Body of pancreas (tissue), 4 donors: ENCODE measurements around the gene APPL1. TPM values are rescaled to one million over a fixed set of nuclear protein-coding genes. Genes with fewer than 3 reads are reported as not detected.
A peak's percentile ranks its signal among the peaks of the same experiment; 100 is the strongest.

Experiments
- ATAC-seq: fragments of 150-250 bp; one replicate; pipeline ENCODE4 v1.9.1; 2016
- DNase-seq, 4 donors: peaks; one replicate each; pipeline ENCODE4 v3.0.0-alpha.2; 2019
- H3K27ac ChIP-seq, 4 donors: fragments of 200-600 bp; sonication (generic); 1 replicate in 3 of 4; 2 replicates in 1 of 4; pipeline versions ENCODE4 v1.5.1 to v1.6.1; 2016 to 2019; ENCODE audit warnings: mild to moderate bottlenecking in 1 of 4, mixed read lengths in 1 of 4, moderate library complexity in 1 of 4
- H3K27me3 ChIP-seq, 2 donors: fragments of 200-600 bp; sonication (generic); one replicate each; pipeline ENCODE4 v1.6.0; 2016; ENCODE audit warnings: mild to moderate bottlenecking in 1 of 2
- H3K36me3 ChIP-seq, 2 donors: fragments of 200-600 bp; sonication (generic); replicated peaks in 1 of 2; 2 replicates each; pipeline ENCODE4 v1.5.1; 2016; ENCODE audit warnings: low read depth in 2 of 2; ENCODE audit not compliant: insufficient read depth in 1 of 2
- H3K4me1 ChIP-seq: fragments of 200-600 bp; sonication (generic); one replicate; pipeline ENCODE4 v1.6.0; 2016
- H3K4me3 ChIP-seq, 2 donors: fragments of 200-600 bp; sonication (generic); 1 replicate in 1 of 2; 2 replicates in 1 of 2; pipeline ENCODE4 v1.5.1; 2016 to 2019
- H3K9me3 ChIP-seq, 3 donors: fragments of 200-600 bp; sonication (generic); 1 replicate in 2 of 3; 2 replicates in 1 of 3; pipeline ENCODE4 v1.5.1; 2016
- POLR2A ChIP-seq, 3 donors: fragments of 450-650 bp; IDR thresholded peaks; one replicate each; pipeline ENCODE4 v1.6.1; 2016; ENCODE audit warnings: antibody characterized with exemption in 3 of 3, mild to moderate bottlenecking in 2 of 3
- WGBS, 2 donors: methylation state at CpG; one replicate each; pipeline ENCODE4 v1.1.5; 2017; 5-methylcytosine and 5-hydroxymethylcytosine counted together
- intact Hi-C: fragments of 100-400 bp; cut with DNase I; formaldehyde crosslinking; loops from one replicate; pipeline ENCODE4 v1.15.1; 2023
- total RNA-seq, 2 donors: library from RNA; depleted of rRNA; stranded (reverse); fragments of >200 nt; gene quantifications; one replicate each; pipeline ENCODE4 v1.1.0, GENCODE V29; 2016
- TF ChIP-seq, protein P1 (sequence below), 7 experiments: fragments of 450-650 bp in 4 of 7; fragments of 200-600 bp in 3 of 7; sonication (generic) in 3 of 7; IDR thresholded peaks; one replicate each; pipeline ENCODE4 v1.5.1; 2016 to 2019; ENCODE audit warnings: antibody characterized with exemption in 7 of 7

APPL1 gene
- total RNA-seq, 2 donors from 2014 or later, result 28.0 to 31.9 TPM

DNA sequence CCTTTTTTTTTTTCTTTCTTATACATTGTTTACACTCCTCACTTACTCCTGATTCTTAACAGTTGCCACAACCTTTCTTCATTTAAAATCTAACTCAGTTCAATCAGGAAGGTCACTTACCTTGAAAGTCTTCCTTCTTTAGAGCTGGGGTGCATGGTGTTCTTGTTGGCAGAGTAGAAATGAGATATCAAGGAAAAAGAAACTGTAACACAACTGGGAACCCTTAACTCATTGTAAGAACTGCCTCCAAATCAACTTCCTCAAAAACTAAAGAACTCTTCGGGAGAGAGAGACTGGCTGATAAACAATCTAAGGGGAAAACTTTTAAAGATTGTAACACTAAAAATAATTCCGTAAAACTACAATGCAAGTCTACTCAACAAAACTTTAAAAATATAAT, 1.4 kb upstream of the APPL1 start:
- Histone ChIP-seq H3K4me3 (no peak overlapping the region), H3K9me3 (no peaks in the 10 kb centered on the region), H3K27ac (peak overlapping the region in 3 of 4 donors; percentile 93 to 96 (median 95)), H3K36me3 (no peaks in the 10 kb centered on the region), H3K4me1 (peaks cover 43% of the 10 kb centered on the region), H3K27me3 (no peaks in the 10 kb centered on the region)
- intact Hi-C loops, result no loop called here
- no peak for TF ChIP-seq POLR2A (IDR thresholded peaks at IDR 0.05)
- TF ChIP-seq, protein P1, sequence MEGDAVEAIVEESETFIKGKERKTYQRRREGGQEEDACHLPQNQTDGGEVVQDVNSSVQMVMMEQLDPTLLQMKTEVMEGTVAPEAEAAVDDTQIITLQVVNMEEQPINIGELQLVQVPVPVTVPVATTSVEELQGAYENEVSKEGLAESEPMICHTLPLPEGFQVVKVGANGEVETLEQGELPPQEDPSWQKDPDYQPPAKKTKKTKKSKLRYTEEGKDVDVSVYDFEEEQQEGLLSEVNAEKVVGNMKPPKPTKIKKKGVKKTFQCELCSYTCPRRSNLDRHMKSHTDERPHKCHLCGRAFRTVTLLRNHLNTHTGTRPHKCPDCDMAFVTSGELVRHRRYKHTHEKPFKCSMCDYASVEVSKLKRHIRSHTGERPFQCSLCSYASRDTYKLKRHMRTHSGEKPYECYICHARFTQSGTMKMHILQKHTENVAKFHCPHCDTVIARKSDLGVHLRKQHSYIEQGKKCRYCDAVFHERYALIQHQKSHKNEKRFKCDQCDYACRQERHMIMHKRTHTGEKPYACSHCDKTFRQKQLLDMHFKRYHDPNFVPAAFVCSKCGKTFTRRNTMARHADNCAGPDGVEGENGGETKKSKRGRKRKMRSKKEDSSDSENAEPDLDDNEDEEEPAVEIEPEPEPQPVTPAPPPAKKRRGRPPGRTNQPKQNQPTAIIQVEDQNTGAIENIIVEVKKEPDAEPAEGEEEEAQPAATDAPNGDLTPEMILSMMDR (IDR thresholded peaks at IDR 0.05), result no peak
- ATAC-seq, result no peak
- 12 to 24% methylated on average over 2 of the region's 2 CpGs for WGBS, 2 donors
- no peak for DNase-seq

DNA sequence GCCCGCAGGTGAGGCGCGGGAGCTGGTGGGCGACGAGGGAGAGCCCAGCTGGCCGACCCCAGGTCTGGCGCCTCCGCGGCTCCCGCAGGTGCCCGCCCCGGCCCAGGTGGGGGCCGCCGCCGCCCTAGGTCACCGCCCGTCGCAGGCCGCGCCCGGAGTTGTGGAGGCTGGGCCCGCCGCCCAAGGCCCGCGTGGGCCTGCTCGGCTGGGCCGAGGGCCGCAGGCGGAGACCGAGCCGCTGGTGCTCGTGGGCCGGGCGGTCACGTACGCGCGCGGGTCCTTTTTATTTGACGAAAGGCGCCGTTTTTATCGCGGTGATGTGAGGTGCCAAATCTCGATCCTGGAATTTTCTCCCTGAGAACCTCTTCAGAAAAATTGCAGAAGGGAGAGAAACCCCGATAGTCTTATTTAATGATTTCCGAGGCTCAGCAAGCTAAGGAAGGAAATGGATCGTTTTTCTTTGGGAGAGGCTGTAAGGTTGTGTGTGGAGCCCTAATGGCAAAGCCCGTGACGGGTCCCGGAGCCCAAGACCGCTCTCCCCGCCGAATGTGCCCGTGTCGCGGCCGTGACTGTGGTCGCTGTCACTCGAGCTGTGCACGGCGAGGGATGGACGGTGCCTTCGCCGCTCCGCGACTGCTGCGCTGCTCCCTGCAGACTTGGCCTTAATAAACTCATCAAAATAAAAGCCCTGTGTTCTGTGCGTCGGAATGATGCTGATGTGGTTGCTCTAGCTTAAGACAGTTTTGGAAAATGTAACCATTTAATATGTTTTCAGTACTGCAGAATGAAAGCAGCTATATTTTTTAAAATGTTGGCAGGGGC, 612 bp downstream of the APPL1 start:
- peak overlapping the region; percentile 92 to 96 (median 94) for H3K27ac ChIP-seq
- 0% methylated on average over 5 to 55 of the region's 70 CpGs for WGBS, 2 donors
- TF ChIP-seq, protein P1 (IDR thresholded peaks at IDR 0.05), result no peak
- TF ChIP-seq POLR2A (IDR thresholded peaks at IDR 0.05), result peak in 2 of 3 donors; percentile 4 to 38
- H3K4me1 ChIP-seq, result peaks cover 44% of the 10 kb centered on the region
- intact Hi-C loops, result no loop called here
- no peaks in the 10 kb centered on the region for H3K36me3 ChIP-seq
- H3K4me3 ChIP-seq, result peak overlapping the region; percentile 67 to 85
- no peaks in the 10 kb centered on the region for H3K27me3 ChIP-seq
- H3K9me3 ChIP-seq, result no peaks in the 10 kb centered on the region
- ATAC-seq (peak; percentile 57), DNase-seq (peak; percentile 43 to 59 (median 48))

DNA sequence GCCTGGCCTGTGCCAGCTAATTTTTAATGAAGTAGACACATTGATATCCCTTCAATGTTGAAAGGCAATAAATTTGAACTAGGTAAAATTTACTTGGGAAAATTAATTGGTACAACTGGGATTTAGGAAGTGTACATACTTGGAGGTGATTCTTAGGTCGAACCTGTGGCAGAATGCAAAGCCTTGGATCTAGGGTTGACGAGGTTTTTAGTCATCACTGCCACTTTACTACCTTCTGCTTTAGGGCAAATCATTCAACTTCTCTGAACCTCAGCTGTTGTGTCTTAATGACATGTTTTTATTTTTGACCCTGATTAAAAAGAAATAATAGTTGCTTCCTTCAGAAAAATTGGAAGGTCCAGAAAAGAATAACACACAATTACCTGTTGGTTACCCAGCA, 2.5 kb downstream of the APPL1 start:
- Histone ChIP-seq H3K4me1 (peaks cover 44% of the 10 kb centered on the region), H3K36me3 (no peaks in the 10 kb centered on the region), H3K27ac (peak overlapping the region in 1 of 4 donors; percentile 96), H3K4me3 (no peak overlapping the region), H3K9me3 (no peaks in the 10 kb centered on the region), H3K27me3 (no peaks in the 10 kb centered on the region)
- WGBS, 2 donors, result 66 to 68% methylated on average over 2 of the region's 2 CpGs
- DNase-seq, result no peak
- TF ChIP-seq, protein P1 (IDR thresholded peaks at IDR 0.05), result no peak
- no peak for TF ChIP-seq POLR2A (IDR thresholded peaks at IDR 0.05)
- no peak for ATAC-seq
- intact Hi-C loops, result no loop called here

DNA sequence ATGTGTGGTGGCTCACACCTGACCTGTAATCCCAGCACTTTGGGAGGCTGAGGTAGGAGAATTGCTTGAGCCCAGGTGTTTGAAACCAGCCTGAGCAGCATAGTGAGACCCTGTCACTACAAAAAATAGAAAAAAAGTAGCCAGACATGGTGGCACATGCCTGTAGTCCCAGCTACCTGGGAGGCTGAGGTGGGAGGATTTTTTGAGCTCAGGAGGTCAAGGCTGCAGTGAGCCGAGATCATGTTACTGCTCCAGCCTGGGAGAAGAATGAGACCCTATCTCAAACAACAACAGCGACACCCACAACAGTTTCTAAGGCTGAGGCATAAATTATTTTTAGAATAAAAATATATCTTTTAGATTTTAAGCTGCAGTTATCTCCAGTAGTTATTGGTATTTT, 6.3 kb downstream of the APPL1 start:
- no peak for DNase-seq
- ATAC-seq, result no peak
- peaks cover 3 to 7% of the 10 kb centered on the region in 2 donors for H3K36me3 ChIP-seq
- H3K4me3 ChIP-seq, result no peak overlapping the region
- no peak overlapping the region for H3K27ac ChIP-seq
- 91 to 94% methylated on average over 2 of the region's 2 CpGs for WGBS, 2 donors
- peaks cover 27% of the 10 kb centered on the region for H3K4me1 ChIP-seq
- no peaks in the 10 kb centered on the region for H3K27me3 ChIP-seq
- H3K9me3 ChIP-seq, result no peaks in the 10 kb centered on the region
- intact Hi-C loops, result no loop called here
- TF ChIP-seq POLR2A (IDR thresholded peaks at IDR 0.05), result no peak
- TF ChIP-seq, protein P1 (IDR thresholded peaks at IDR 0.05), result no peak
